Measurements from ENCODE around the gene NECTIN1. TPM values are rescaled to one million over a fixed set of nuclear protein-coding genes. Genes with fewer than 3 reads are reported as not detected.

NECTIN1 gene
- total RNA-seq, 2 experiments from 2014 or later, result 5.8 to 14.3 TPM

DNA sequence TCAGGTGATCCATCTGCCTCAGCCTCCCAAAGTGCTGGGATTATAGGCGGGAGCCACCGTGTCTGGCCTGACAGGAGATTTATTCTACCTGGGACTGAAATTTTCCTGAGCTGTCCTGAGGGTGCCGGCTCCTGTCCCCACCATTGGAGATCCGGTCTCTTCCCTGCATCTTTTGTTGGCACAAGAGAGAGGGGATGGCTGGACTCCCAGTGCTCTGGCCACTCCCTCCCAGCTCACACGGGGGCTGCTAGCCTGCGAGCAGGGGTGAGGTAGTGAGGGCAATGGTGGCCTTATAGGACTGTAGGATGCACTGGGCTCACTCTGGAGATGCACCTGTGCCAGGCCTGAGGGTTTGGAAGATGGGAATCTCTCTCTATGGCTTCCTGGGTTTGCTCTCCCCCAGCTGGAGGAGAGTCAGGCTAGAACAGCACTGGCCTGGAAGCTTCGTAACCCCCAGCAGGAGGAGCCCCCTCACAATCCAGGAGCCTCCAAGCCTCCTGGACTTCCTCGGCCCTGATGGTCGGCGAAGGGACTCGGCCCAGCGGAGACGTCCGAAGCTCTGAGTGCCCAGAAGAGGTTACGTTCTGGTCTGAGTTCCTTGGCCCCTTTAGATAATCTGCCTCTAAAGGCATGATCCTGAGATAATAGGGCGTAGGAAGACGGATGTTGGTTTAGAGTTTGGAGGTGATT lies 106.4 kb downstream of the NECTIN1 start:
- H3K79me2 ChIP-seq (ENCODE audit: insufficient read depth, low read depth, low read length), result no peaks in the 10 kb centered on the region
- no peak overlapping the region for H2AFZ ChIP-seq (ENCODE audit: low read length)
- ChIA-PET POLR2A (no interaction called here), CTCF (ENCODE audit: unreplicated experiment) (no interaction called here)
- H3K27ac ChIP-seq (ENCODE audit: low read depth, low read length, poor library complexity, severe bottlenecking), result no peak overlapping the region
- no peaks in the 10 kb centered on the region for H4K20me1 ChIP-seq (ENCODE audit: insufficient read depth, low read length)
- no peak for DNase-seq (ENCODE audit: low spot score)
- TF ChIP-seq, protein P1, sequence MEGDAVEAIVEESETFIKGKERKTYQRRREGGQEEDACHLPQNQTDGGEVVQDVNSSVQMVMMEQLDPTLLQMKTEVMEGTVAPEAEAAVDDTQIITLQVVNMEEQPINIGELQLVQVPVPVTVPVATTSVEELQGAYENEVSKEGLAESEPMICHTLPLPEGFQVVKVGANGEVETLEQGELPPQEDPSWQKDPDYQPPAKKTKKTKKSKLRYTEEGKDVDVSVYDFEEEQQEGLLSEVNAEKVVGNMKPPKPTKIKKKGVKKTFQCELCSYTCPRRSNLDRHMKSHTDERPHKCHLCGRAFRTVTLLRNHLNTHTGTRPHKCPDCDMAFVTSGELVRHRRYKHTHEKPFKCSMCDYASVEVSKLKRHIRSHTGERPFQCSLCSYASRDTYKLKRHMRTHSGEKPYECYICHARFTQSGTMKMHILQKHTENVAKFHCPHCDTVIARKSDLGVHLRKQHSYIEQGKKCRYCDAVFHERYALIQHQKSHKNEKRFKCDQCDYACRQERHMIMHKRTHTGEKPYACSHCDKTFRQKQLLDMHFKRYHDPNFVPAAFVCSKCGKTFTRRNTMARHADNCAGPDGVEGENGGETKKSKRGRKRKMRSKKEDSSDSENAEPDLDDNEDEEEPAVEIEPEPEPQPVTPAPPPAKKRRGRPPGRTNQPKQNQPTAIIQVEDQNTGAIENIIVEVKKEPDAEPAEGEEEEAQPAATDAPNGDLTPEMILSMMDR (conservative IDR thresholded peaks at IDR 0.05; ENCODE audit: low read length), result no peak
- no peak for TF ChIP-seq EZH2phosphoT487 (IDR thresholded peaks at IDR 0.05; ENCODE audit: borderline replicate concordance, low read depth, low read length)
- H3K9me3 ChIP-seq (ENCODE audit: low read length), result no peaks in the 10 kb centered on the region
- no peaks in the 10 kb centered on the region for H3K9me2 ChIP-seq (ENCODE audit: insufficient read depth, low read length)
- no peak overlapping the region for H3K4me3 ChIP-seq (ENCODE audit: low read depth, low read length, poor library complexity, severe bottlenecking)
- H3K4me1 ChIP-seq (ENCODE audit: insufficient read depth, low read length, poor library complexity, severe bottlenecking), result peaks cover 30% of the 10 kb centered on the region
- no peak overlapping the region for H3K4me2 ChIP-seq (ENCODE audit: low read length)
- no TSS peak for BruUV-seq (replicated peaks)
- H3K36me3 ChIP-seq (ENCODE audit: insufficient read depth, low read length), result no peaks in the 10 kb centered on the region
- intact Hi-C loops (cut with micrococcal nuclease; ENCODE audit: unreplicated experiment), result no loop called here

- Histone ChIP-seq H2AFZ (ENCODE audit: low read length) (no peak overlapping the region), H3K27ac (ENCODE audit: low read depth, low read length, poor library complexity, severe bottlenecking) (no peak overlapping the region), H3K4me2 (ENCODE audit: low read length) (peak overlapping the region; percentile 36), H3K9me2 (ENCODE audit: insufficient read depth, low read length) (no peaks in the 10 kb centered on the region), H3K79me2 (ENCODE audit: insufficient read depth, low read depth, low read length) (no peaks in the 10 kb centered on the region), H3K36me3 (ENCODE audit: insufficient read depth, low read length) (no peaks in the 10 kb centered on the region), H3K9me3 (ENCODE audit: low read length) (no peaks in the 10 kb centered on the region), H3K4me3 (ENCODE audit: low read depth, low read length, poor library complexity, severe bottlenecking) (no peak overlapping the region), H3K4me1 (ENCODE audit: insufficient read depth, low read length, poor library complexity, severe bottlenecking) (peaks cover 26% of the 10 kb centered on the region), H4K20me1 (ENCODE audit: insufficient read depth, low read length) (no peaks in the 10 kb centered on the region)
- DNase-seq (ENCODE audit: low spot score), result peak; percentile 77
- no TSS peak for BruUV-seq (replicated peaks)
- intact Hi-C loops (cut with micrococcal nuclease; ENCODE audit: unreplicated experiment), result no loop called here
- CTCF ChIA-PET (ENCODE audit: unreplicated experiment), result no interaction called here
- POLR2A ChIA-PET, result interaction anchor here (0.5 to 0.6 kb wide), 2 partner anchors 38 to 597 kb away, joined by 3 to 4 read pairs; no protein-coding TSS in a partner anchor
- no peak for TF ChIP-seq EZH2phosphoT487 (IDR thresholded peaks at IDR 0.05; ENCODE audit: borderline replicate concordance, low read depth, low read length)
- TF ChIP-seq, protein P1 (conservative IDR thresholded peaks at IDR 0.05; ENCODE audit: low read length), result no peak
Measured at GRCh38 chr11:119619665-119620064, 109.3 kb downstream of the NECTIN1 start.

- intact Hi-C loops (cut with micrococcal nuclease; ENCODE audit: unreplicated experiment), result no loop called here
- Histone ChIP-seq H3K27ac (ENCODE audit: low read depth, low read length, poor library complexity, severe bottlenecking) (no peak overlapping the region), H3K79me2 (ENCODE audit: insufficient read depth, low read depth, low read length) (no peaks in the 10 kb centered on the region), H3K4me2 (ENCODE audit: low read length) (no peak overlapping the region), H3K36me3 (ENCODE audit: insufficient read depth, low read length) (no peaks in the 10 kb centered on the region), H4K20me1 (ENCODE audit: insufficient read depth, low read length) (no peaks in the 10 kb centered on the region), H2AFZ (ENCODE audit: low read length) (peak overlapping the region; percentile 0; the same call in 1 of the 2 replicates), H3K4me1 (ENCODE audit: insufficient read depth, low read length, poor library complexity, severe bottlenecking) (peaks cover 26% of the 10 kb centered on the region), H3K9me2 (ENCODE audit: insufficient read depth, low read length) (no peaks in the 10 kb centered on the region), H3K9me3 (ENCODE audit: low read length) (no peaks in the 10 kb centered on the region), H3K4me3 (ENCODE audit: low read depth, low read length, poor library complexity, severe bottlenecking) (no peak overlapping the region)
- BruUV-seq (replicated peaks), result no TSS peak
- DNase-seq (ENCODE audit: low spot score), result no peak
- POLR2A ChIA-PET, result interaction anchor here (0.7 kb wide), 1 partner anchor 1023 kb away, joined by 3 read pairs; no protein-coding TSS in a partner anchor
- CTCF ChIA-PET (ENCODE audit: unreplicated experiment), result no interaction called here
- TF ChIP-seq, protein P1 (conservative IDR thresholded peaks at IDR 0.05; ENCODE audit: low read length), result no peak
- no peak for TF ChIP-seq EZH2phosphoT487 (IDR thresholded peaks at IDR 0.05; ENCODE audit: borderline replicate concordance, low read depth, low read length)
Measured at GRCh38 chr11:119618208-119618909, 110.6 kb downstream of the NECTIN1 start.

All from OCI-LY7 (cell line).